ENCODE measurements around the gene NEK11. TPM values are rescaled to one million over a fixed set of nuclear protein-coding genes. Genes with fewer than 3 reads are reported as not detected.

The NEK11 gene
- total RNA-seq, 1 donor from 2014 or later: 1.9 TPM

DNA sequence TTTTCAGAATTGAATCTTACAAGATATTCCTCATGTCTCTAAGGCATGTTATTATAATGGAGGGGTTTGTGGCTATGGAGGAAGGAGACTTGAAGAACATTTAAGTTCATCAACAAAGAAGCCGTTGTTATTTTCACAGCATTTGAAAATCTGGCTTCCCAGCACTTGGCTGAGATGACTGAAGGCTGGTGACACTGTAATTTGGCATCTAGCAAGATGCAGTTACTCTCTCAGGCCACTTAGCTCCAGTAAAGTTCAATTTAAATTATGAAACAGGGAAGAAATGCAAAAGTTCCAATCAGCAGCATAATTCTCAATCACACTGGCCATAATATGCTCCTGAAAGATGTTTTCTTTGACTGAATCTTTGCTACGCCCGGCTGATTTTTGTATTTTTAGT, 215.5 kb downstream of the NEK11 start:
- no peak for ATAC-seq (ENCODE audit: low read depth)
- Mint-ChIP-seq H3K9me3 (peaks cover 8% of the 10 kb centered on the region), H3K4me1 (no peaks in the 10 kb centered on the region), H3K4me3 (no peak overlapping the region), H3K27ac (no peak overlapping the region), H3K36me3 (ENCODE audit: low read depth) (no peaks in the 10 kb centered on the region), H3K27me3 (peaks cover 2% of the 10 kb centered on the region)
- TF ChIP-seq, protein P1, sequence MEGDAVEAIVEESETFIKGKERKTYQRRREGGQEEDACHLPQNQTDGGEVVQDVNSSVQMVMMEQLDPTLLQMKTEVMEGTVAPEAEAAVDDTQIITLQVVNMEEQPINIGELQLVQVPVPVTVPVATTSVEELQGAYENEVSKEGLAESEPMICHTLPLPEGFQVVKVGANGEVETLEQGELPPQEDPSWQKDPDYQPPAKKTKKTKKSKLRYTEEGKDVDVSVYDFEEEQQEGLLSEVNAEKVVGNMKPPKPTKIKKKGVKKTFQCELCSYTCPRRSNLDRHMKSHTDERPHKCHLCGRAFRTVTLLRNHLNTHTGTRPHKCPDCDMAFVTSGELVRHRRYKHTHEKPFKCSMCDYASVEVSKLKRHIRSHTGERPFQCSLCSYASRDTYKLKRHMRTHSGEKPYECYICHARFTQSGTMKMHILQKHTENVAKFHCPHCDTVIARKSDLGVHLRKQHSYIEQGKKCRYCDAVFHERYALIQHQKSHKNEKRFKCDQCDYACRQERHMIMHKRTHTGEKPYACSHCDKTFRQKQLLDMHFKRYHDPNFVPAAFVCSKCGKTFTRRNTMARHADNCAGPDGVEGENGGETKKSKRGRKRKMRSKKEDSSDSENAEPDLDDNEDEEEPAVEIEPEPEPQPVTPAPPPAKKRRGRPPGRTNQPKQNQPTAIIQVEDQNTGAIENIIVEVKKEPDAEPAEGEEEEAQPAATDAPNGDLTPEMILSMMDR (IDR thresholded peaks at IDR 0.05): no peak
- DNase-seq: no peak
- CTCF ChIA-PET: no interaction called here
- intact Hi-C loops (cut with micrococcal nuclease): no loop called here
- POLR2A ChIA-PET: no interaction called here

DNA sequence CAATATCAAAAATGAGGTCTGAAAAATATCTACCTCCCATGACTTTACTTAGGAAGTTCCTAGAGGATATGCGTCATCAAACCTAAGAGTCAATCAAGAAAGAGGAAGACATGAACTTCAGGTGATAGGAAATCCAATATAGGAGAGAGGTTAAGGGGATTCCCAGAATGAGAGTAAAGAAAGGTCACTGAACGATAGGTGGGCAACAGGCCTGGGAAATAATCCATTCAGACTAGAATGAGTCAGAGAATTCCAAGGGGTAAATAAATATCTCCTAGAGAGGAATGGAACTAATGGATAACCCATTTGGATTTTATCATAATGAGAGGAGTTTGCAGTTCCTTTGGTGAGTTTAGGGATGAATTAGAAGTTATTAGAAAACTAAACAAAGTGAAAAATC, 223.8 kb downstream of the NEK11 start:
- ChIA-PET POLR2A (no interaction called here), CTCF (no interaction called here)
- Mint-ChIP-seq H3K27ac (no peak overlapping the region), H3K4me3 (no peak overlapping the region), H3K4me1 (no peaks in the 10 kb centered on the region), H3K36me3 (ENCODE audit: low read depth) (no peaks in the 10 kb centered on the region), H3K27me3 (peaks cover 5% of the 10 kb centered on the region), H3K9me3 (peaks cover 16% of the 10 kb centered on the region)
- TF ChIP-seq, protein P1 (IDR thresholded peaks at IDR 0.05): no peak
- intact Hi-C loops (cut with micrococcal nuclease): no loop called here
- ATAC-seq (ENCODE audit: low read depth) (no peak), DNase-seq (no peak)

DNA sequence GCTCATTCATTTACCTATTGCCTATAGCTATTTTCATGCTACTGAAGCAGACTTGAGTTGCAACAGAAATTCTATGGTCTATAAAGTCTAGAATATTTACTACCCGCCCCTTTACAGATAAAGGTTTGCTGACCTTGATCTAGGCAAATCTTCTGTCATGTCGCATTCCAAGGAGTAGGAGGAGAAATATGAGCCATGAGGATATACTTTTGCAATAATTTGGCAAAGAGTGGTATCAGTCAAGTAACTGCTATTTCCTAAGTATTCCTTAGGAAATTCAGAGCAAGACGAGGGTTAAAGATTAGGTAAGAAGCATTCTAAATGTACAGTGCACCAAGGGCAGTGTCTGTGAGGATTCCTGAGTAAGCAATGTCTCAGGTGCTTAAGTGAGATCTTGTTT, 233.8 kb downstream of the NEK11 start:
- H3K36me3 Mint-ChIP-seq (ENCODE audit: low read depth): no peaks in the 10 kb centered on the region
- CTCF ChIA-PET: no interaction called here
- no peak for DNase-seq
- H3K4me3 Mint-ChIP-seq: no peak overlapping the region
- TF ChIP-seq, protein P1 (IDR thresholded peaks at IDR 0.05): no peak
- no peaks in the 10 kb centered on the region for H3K4me1 Mint-ChIP-seq
- no peak for ATAC-seq (ENCODE audit: low read depth)
- H3K27ac Mint-ChIP-seq: no peak overlapping the region
- H3K27me3 Mint-ChIP-seq: no peaks in the 10 kb centered on the region
- H3K9me3 Mint-ChIP-seq: peaks cover 5% of the 10 kb centered on the region
- POLR2A ChIA-PET: no interaction called here
- intact Hi-C loops (cut with micrococcal nuclease): no loop called here

DNA sequence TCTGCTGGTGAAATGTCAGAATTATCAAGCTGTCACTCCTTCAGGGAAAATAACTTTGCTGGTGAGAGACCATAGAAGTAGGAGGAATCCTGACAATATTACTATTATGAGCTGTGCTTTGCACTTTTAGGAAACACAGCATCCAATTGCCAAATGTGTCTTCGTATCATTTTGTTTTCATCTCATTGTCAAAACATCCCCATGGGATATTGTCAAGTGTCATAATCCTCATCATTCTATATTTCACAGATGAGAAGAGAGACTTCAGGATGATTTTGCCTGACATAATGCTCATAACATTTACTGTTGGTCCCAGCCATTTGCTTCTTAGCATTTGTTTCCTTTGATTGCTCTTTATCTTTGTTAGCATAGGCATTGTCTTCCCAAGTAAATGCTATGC, 234.4 kb downstream of the NEK11 start:
- intact Hi-C loops (cut with micrococcal nuclease): no loop called here
- CTCF ChIA-PET: no interaction called here
- no peaks in the 10 kb centered on the region for H3K27me3 Mint-ChIP-seq
- H3K4me3 Mint-ChIP-seq: no peak overlapping the region
- no peak for ATAC-seq (ENCODE audit: low read depth)
- no peak for DNase-seq
- TF ChIP-seq, protein P1 (IDR thresholded peaks at IDR 0.05): no peak
- peaks cover 6% of the 10 kb centered on the region for H3K9me3 Mint-ChIP-seq
- POLR2A ChIA-PET: no interaction called here
- H3K4me1 Mint-ChIP-seq: no peaks in the 10 kb centered on the region
- no peaks in the 10 kb centered on the region for H3K36me3 Mint-ChIP-seq (ENCODE audit: low read depth)
- no peak overlapping the region for H3K27ac Mint-ChIP-seq

DNA sequence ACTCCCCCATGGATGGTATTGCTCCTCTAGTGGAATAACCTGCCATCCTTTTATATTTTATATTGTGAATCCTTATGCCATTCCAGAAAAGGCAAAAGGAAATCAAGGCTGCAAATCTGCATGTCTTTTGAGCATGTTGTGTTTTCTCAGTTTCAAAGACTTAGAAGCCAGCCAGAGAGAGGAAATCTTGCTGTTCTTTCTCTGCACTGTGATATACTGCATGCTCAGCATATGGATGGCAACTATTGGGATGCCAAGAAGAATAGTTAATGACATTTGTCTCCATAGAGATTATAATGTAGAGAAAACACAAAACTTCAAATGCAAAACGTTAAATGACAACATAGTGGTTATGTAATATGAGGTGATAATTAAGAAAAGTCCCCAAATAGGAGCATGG, 248.9 kb downstream of the NEK11 start:
- ChIA-PET POLR2A (no interaction called here), CTCF (no interaction called here)
- ATAC-seq (ENCODE audit: low read depth) (no peak), DNase-seq (no peak)
- no peaks in the 10 kb centered on the region for H3K4me1 Mint-ChIP-seq
- H3K36me3 Mint-ChIP-seq (ENCODE audit: low read depth): no peaks in the 10 kb centered on the region
- TF ChIP-seq, protein P1 (IDR thresholded peaks at IDR 0.05): no peak
- no peaks in the 10 kb centered on the region for H3K9me3 Mint-ChIP-seq
- no peak overlapping the region for H3K4me3 Mint-ChIP-seq
- H3K27ac Mint-ChIP-seq: no peak overlapping the region
- H3K27me3 Mint-ChIP-seq: no peaks in the 10 kb centered on the region
- intact Hi-C loops (cut with micrococcal nuclease): no loop called here

Measured in activated B cell treated with CpG ODN at 0.5 μM for 24 hours (primary cell).